Suprapubic skin (tissue), 4 donors: ENCODE data around the gene LAMA5. TPM values are rescaled to one million over a fixed set of nuclear protein-coding genes. Genes with fewer than 3 reads are reported as not detected.
A peak's percentile ranks its signal among the peaks of the same experiment; 100 is the strongest.

Experiments used
- DNase-seq, 2 donors: peaks; one replicate each; pipeline ENCODE4 v3.0.0-alpha.2; 2019; ENCODE audit warnings: low spot score in 2 of 2
- H3K27ac ChIP-seq: fragments of 200-600 bp; sonication (generic); one replicate; pipeline ENCODE4 v1.5.1; 2019
- H3K27me3 ChIP-seq: fragments of 200-600 bp; sonication (generic); one replicate; pipeline ENCODE4 v1.5.1; 2019
- H3K36me3 ChIP-seq: fragments of 200-600 bp; sonication (generic); one replicate; pipeline ENCODE4 v1.5.1; 2019
- H3K4me1 ChIP-seq: fragments of 200-600 bp; sonication (generic); one replicate; pipeline ENCODE4 v1.5.1; 2019
- H3K4me3 ChIP-seq: fragments of 200-600 bp; sonication (generic); one replicate; pipeline ENCODE4 v1.5.1; 2019; ENCODE audit warnings: mild to moderate bottlenecking
- H3K9me3 ChIP-seq: fragments of 200-600 bp; sonication (generic); one replicate; pipeline ENCODE4 v1.5.1; 2019
- EP300 ChIP-seq: sonication (generic); formaldehyde crosslinking; IDR thresholded peaks from one replicate; pipeline ENCODE4 v1.6.1; 2017; ENCODE audit warnings: antibody characterized with exemption
- POLR2A ChIP-seq, 2 donors: fragments of 450-650 bp; IDR thresholded peaks; one replicate each; pipeline ENCODE4 v1.6.1; 2017; ENCODE audit warnings: antibody characterized with exemption in 2 of 2, mild to moderate bottlenecking in 2 of 2, moderate library complexity in 2 of 2
- POLR2AphosphoS5 ChIP-seq, 3 donors: sonication (generic); formaldehyde crosslinking; IDR thresholded peaks; one replicate each; pipeline ENCODE4 v1.6.1; 2017; ENCODE audit warnings: antibody characterized with exemption in 3 of 3
- WGBS: methylation state at CpG from one replicate; pipeline ENCODE4 v1.1.5; 2018; 5-methylcytosine and 5-hydroxymethylcytosine counted together
- total RNA-seq, 4 donors: library from RNA; depleted of rRNA; stranded (reverse); fragments of >200 nt; gene quantifications; one replicate each; pipeline ENCODE4 v1.1.0, GENCODE V29; 2016
- TF ChIP-seq, protein P1 (sequence below), 2 donors: fragments of 200-600 bp in 1 of 2; fragments of 450-650 bp in 1 of 2; sonication (generic) in 1 of 2; IDR thresholded peaks; one replicate each; pipeline ENCODE4 v1.5.1; 2016 to 2019; ENCODE audit warnings: antibody characterized with exemption in 2 of 2, mild to moderate bottlenecking in 1 of 2, moderate library complexity in 1 of 2

The LAMA5 gene
- total RNA-seq, 4 donors from 2014 or later = 200 to 623 (median 316) TPM

GRCh38 chr20:62351469-62352401, 15.4 kb downstream of the LAMA5 start:
- peak overlapping the region; percentile 86 for H3K27ac ChIP-seq
- peaks cover 22% of the 10 kb centered on the region for H3K36me3 ChIP-seq
- no peak overlapping the region for H3K4me3 ChIP-seq
- DNase-seq = no peak
- H3K27me3 ChIP-seq = no peaks in the 10 kb centered on the region
- TF ChIP-seq, protein P1, sequence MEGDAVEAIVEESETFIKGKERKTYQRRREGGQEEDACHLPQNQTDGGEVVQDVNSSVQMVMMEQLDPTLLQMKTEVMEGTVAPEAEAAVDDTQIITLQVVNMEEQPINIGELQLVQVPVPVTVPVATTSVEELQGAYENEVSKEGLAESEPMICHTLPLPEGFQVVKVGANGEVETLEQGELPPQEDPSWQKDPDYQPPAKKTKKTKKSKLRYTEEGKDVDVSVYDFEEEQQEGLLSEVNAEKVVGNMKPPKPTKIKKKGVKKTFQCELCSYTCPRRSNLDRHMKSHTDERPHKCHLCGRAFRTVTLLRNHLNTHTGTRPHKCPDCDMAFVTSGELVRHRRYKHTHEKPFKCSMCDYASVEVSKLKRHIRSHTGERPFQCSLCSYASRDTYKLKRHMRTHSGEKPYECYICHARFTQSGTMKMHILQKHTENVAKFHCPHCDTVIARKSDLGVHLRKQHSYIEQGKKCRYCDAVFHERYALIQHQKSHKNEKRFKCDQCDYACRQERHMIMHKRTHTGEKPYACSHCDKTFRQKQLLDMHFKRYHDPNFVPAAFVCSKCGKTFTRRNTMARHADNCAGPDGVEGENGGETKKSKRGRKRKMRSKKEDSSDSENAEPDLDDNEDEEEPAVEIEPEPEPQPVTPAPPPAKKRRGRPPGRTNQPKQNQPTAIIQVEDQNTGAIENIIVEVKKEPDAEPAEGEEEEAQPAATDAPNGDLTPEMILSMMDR (IDR thresholded peaks at IDR 0.05) = no peak
- TF ChIP-seq EP300 (no peak), POLR2A (IDR thresholded peaks at IDR 0.05) (no peak), POLR2AphosphoS5 (IDR thresholded peaks at IDR 0.05) (no peak)
- 73% methylated on average over 45 of the region's 60 CpGs for WGBS
- peaks cover 70% of the 10 kb centered on the region for H3K4me1 ChIP-seq
- H3K9me3 ChIP-seq = no peaks in the 10 kb centered on the region

DNA sequence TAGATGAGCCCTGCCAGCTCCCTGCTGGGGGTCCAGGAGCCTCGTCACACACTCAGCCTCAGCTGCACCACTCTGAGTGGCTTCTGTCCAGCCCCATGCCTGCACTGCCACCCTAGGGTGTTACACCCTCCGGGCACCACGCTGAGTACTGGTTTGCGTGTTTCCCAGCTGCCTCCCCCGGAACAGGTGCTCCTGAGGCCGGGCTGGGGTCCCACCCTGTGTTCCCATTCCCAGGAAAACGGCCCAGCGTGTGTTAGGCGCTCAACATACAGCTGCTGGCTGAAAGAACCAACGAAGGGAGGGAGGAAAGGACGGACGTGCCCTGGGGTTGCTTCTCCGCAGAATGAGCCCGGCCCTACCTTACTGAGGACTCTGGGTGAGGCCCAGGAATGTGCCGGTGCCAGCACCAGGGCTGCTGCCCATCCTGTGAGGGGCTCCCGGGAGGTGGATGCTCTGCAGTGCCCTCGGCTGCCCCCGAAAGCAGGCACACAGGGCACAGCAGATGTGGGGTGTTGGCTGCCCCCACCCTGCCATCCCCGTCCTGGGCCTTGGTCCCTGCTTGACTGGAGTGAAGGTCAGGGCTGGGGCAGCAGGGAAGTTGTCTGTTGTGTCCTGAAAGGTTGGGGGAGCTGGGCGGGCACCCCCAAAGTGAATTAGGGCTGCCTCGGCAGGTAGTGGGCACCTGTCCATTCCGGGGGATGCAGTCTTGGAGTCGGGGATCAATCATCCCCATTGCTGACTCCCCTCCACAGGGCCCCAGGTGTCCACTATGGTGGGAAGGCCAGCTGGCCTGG, 16.3 kb downstream of the LAMA5 start:
- H3K27me3 ChIP-seq = no peaks in the 10 kb centered on the region
- TF ChIP-seq POLR2A (IDR thresholded peaks at IDR 0.05) (no peak), POLR2AphosphoS5 (IDR thresholded peaks at IDR 0.05) (no peak), EP300 (no peak)
- TF ChIP-seq, protein P1 (IDR thresholded peaks at IDR 0.05) = no peak
- DNase-seq = no peak
- H3K4me1 ChIP-seq = peaks cover 61% of the 10 kb centered on the region
- 42% methylated on average over 7 of the region's 23 CpGs for WGBS
- peak overlapping the region; percentile 86 for H3K27ac ChIP-seq
- H3K4me3 ChIP-seq = no peak overlapping the region
- H3K36me3 ChIP-seq = peaks cover 31% of the 10 kb centered on the region
- H3K9me3 ChIP-seq = no peaks in the 10 kb centered on the region

DNA sequence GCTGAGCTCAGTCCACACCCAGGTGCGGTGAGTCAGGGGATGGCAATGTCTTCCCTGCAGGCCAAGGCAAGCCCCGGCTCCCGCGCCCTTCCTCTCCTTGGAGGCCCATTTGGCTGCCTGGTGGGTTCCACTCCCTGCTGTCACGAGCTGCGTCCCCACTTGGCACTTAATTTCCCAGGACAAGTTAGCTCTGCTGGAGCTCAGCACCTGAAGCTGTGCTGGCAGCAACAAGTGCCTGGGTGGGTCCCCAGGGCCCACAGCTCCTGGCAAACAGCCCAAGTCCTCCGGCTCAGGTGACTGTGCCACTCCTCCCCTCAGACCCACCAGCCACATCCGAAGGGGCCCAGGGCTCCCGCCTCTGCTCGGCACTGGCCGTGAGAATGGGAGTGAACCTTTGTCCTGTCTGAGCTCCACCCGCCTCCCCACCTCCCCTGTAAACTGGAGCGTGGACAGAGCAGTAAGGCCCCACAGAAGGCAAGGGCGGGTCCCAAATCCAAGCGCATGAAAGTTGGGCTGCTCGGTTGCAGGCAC, 16.9 kb downstream of the LAMA5 start:
- Histone ChIP-seq H3K36me3 (peaks cover 37% of the 10 kb centered on the region), H3K9me3 (no peaks in the 10 kb centered on the region), H3K4me1 (peaks cover 55% of the 10 kb centered on the region), H3K4me3 (no peak overlapping the region), H3K27ac (peak overlapping the region; percentile 86), H3K27me3 (no peaks in the 10 kb centered on the region)
- no CpG with 5 or more reads among the region's 16 CpGs for WGBS
- TF ChIP-seq EP300 (no peak), POLR2A (IDR thresholded peaks at IDR 0.05) (no peak), POLR2AphosphoS5 (IDR thresholded peaks at IDR 0.05) (peak in 1 of 3 donors; percentile 40)
- DNase-seq = no peak

DNA sequence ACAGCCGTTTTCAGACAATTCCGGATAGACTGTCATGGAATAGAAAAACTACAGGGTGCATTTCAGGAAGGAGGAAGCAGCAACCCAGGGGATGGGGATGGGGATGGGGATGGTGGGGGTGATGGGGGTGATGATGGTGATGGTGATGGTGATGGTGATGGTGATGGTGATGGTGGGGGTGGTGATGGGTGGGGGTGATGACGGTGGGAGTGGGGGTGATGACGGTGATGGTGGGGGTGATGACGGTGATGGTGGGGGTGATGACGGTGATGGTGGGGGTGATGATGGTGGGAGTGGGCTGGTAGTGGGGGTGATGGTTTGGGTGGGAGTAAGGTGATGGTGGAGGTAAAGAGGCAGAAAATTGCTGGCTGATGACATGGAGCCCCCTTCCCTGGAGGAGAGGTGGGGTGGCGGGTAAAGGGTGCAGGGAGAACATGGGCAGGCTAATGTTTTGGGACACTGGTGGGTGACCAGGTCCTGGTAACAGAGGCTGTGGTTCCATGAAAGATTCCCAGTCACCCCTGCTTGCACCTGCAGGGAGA, 17.5 kb downstream of the LAMA5 start:
- H3K36me3 ChIP-seq = peaks cover 42% of the 10 kb centered on the region

GRCh38 chr20:62348604-62349003, 18.5 kb downstream of the LAMA5 start:
- WGBS = 94% methylated on average over 1 of the region's 1 CpG
- Histone ChIP-seq H3K36me3 (peaks cover 44% of the 10 kb centered on the region), H3K27ac (no peak overlapping the region)

More for the DNA sequence above, 17.5 kb downstream of the LAMA5 start:
- no peak for DNase-seq
- H3K4me3 ChIP-seq = no peak overlapping the region
- no peaks in the 10 kb centered on the region for H3K9me3 ChIP-seq
- peaks cover 49% of the 10 kb centered on the region for H3K4me1 ChIP-seq
- WGBS = 57% methylated on average over 6 of the region's 7 CpGs
- H3K27me3 ChIP-seq = no peaks in the 10 kb centered on the region
- H3K27ac ChIP-seq = peak overlapping the region; percentile 86
- TF ChIP-seq, protein P1 (IDR thresholded peaks at IDR 0.05) = no peak

More at GRCh38 chr20:62348604-62349003, 18.5 kb downstream of the LAMA5 start:
- DNase-seq = no peak
- no peaks in the 10 kb centered on the region for H3K27me3 ChIP-seq
- H3K4me3 ChIP-seq = no peak overlapping the region
- TF ChIP-seq, protein P1 (IDR thresholded peaks at IDR 0.05) = no peak
- peaks cover 39% of the 10 kb centered on the region for H3K4me1 ChIP-seq
- H3K9me3 ChIP-seq = no peaks in the 10 kb centered on the region
